ENCODE data around the gene IRF7.

Gene IRF7

GRCh38 chr11:569158-569885, 46.4 kb downstream of the IRF7 start:
- Mint-ChIP-seq H3K27me3 (ENCODE audit: low read depth) (no peaks in the 10 kb centered on the region), H3K4me1 (ENCODE audit: low read depth) (peaks cover 8% of the 10 kb centered on the region), H3K9me3 (no peaks in the 10 kb centered on the region), H3K4me3 (peak overlapping the region; percentile 78), H3K36me3 (ENCODE audit: low read depth) (peaks cover 8% of the 10 kb centered on the region), H3K27ac (peak overlapping the region; percentile 68)
- no peak for DNase-seq (ENCODE audit: low spot score)

- peaks cover 5% of the 10 kb centered on the region for H3K4me1 Mint-ChIP-seq (ENCODE audit: low read depth)
- no peaks in the 10 kb centered on the region for H3K9me3 Mint-ChIP-seq
- peak; percentile 97 for DNase-seq (ENCODE audit: low spot score)
- no peaks in the 10 kb centered on the region for H3K27me3 Mint-ChIP-seq (ENCODE audit: low read depth)
- H3K4me3 Mint-ChIP-seq = peak overlapping the region; percentile 78
- peak overlapping the region; percentile 68 for H3K27ac Mint-ChIP-seq
- H3K36me3 Mint-ChIP-seq (ENCODE audit: low read depth) = peaks cover 11% of the 10 kb centered on the region
Measured at GRCh38 chr11:568306-569157, 47.2 kb downstream of the IRF7 start.

- Mint-ChIP-seq H3K36me3 (ENCODE audit: low read depth) (peaks cover 13% of the 10 kb centered on the region), H3K27me3 (ENCODE audit: low read depth) (no peaks in the 10 kb centered on the region), H3K4me3 (peak overlapping the region; percentile 89), H3K27ac (peak overlapping the region; percentile 71), H3K9me3 (no peaks in the 10 kb centered on the region), H3K4me1 (ENCODE audit: low read depth) (peaks cover 5% of the 10 kb centered on the region)
- no peak for DNase-seq (ENCODE audit: low spot score)
Measured at GRCh38 chr11:567629-568292, 48.0 kb downstream of the IRF7 start.

GRCh38 chr11:567011-567628, 48.6 kb downstream of the IRF7 start:
- H3K27me3 Mint-ChIP-seq (ENCODE audit: low read depth) = no peaks in the 10 kb centered on the region
- no peaks in the 10 kb centered on the region for H3K9me3 Mint-ChIP-seq
- peaks cover 5% of the 10 kb centered on the region for H3K4me1 Mint-ChIP-seq (ENCODE audit: low read depth)
- H3K27ac Mint-ChIP-seq = peak overlapping the region; percentile 71
- no peak for DNase-seq (ENCODE audit: low spot score)
- peaks cover 13% of the 10 kb centered on the region for H3K36me3 Mint-ChIP-seq (ENCODE audit: low read depth)
- H3K4me3 Mint-ChIP-seq = peak overlapping the region; percentile 89

GRCh38 chr11:565921-566509, 49.7 kb downstream of the IRF7 start:
- DNase-seq (ENCODE audit: low spot score) = no peak
- no peak overlapping the region for H3K27ac Mint-ChIP-seq
- no peaks in the 10 kb centered on the region for H3K9me3 Mint-ChIP-seq
- H3K4me3 Mint-ChIP-seq = no peak overlapping the region
- H3K36me3 Mint-ChIP-seq (ENCODE audit: low read depth) = peaks cover 17% of the 10 kb centered on the region
- peaks cover 9% of the 10 kb centered on the region for H3K4me1 Mint-ChIP-seq (ENCODE audit: low read depth)
- H3K27me3 Mint-ChIP-seq (ENCODE audit: low read depth) = no peaks in the 10 kb centered on the region

- DNase-seq (ENCODE audit: low spot score) = no peak
- no peak overlapping the region for H3K27ac Mint-ChIP-seq
- peaks cover 17% of the 10 kb centered on the region for H3K36me3 Mint-ChIP-seq (ENCODE audit: low read depth)
- no peak overlapping the region for H3K4me3 Mint-ChIP-seq
- H3K9me3 Mint-ChIP-seq = no peaks in the 10 kb centered on the region
- H3K4me1 Mint-ChIP-seq (ENCODE audit: low read depth) = peaks cover 13% of the 10 kb centered on the region
- no peaks in the 10 kb centered on the region for H3K27me3 Mint-ChIP-seq (ENCODE audit: low read depth)
Measured at GRCh38 chr11:563812-564578, 51.8 kb downstream of the IRF7 start.

GRCh38 chr11:563066-563811, 52.5 kb downstream of the IRF7 start:
- peaks cover 13% of the 10 kb centered on the region for H3K4me1 Mint-ChIP-seq (ENCODE audit: low read depth)
- H3K4me3 Mint-ChIP-seq = no peak overlapping the region
- DNase-seq (ENCODE audit: low spot score) = no peak
- H3K27me3 Mint-ChIP-seq (ENCODE audit: low read depth) = peaks cover under 1% of the 10 kb centered on the region
- peaks cover 17% of the 10 kb centered on the region for H3K36me3 Mint-ChIP-seq (ENCODE audit: low read depth)
- H3K9me3 Mint-ChIP-seq = no peaks in the 10 kb centered on the region
- H3K27ac Mint-ChIP-seq = no peak overlapping the region

Measured in T-helper 2 cell treated with Interferon-gamma antibody and Interleukin-4, amounts not matched to agents 5 μg/mL and 100 μg/mL, for 36 hours (primary cell).